GM12801 (cell line): Measurements from ENCODE around the gene ADGRD1.

Experiments
- TF ChIP-seq, protein P1 (sequence below): IDR thresholded peaks from one replicate; pipeline ENCODE4 v1.5.1; 2011; ENCODE audit warnings: control low read depth; ENCODE audit not compliant: insufficient read length; ENCODE audit errors: extremely low read depth

Gene ADGRD1

DNA sequence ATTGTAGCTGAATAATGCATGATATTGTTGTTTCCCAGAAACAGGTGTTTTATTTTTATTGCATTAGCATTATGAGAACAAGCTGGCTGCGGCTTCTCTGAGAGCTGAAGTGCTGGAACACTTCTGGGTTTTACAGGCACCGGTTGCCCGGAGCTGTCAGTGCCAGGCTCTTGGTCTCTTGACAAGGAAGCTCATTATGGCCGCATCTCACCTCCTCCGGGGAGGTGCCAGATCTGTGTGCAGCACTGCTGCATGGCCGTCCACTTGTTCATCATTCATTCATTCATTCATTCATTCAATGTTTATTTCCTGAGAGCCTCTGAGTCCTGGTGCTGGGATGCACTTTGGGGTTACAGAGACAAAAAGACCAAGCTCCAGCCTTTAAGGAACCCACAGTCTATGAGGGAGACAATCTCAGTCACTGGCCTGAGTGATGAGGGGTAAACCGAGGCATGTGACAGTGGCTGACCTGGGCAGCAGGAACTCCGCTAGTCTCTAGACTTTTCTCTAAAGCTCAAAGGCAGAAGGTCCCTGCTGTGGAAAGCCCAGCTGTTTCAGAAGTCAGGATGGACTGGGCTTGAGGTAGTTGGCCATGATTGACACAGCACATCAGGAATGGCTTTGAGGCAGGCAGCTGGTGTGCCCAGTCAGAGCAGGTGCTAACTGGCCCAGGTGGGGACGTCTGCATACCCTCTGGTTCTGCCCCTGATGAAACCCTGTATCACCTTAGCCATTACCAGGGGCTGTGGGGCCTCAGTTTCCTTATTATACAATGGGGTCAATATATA, 181.0 kb downstream of the ADGRD1 start:
- TF ChIP-seq, protein P1, sequence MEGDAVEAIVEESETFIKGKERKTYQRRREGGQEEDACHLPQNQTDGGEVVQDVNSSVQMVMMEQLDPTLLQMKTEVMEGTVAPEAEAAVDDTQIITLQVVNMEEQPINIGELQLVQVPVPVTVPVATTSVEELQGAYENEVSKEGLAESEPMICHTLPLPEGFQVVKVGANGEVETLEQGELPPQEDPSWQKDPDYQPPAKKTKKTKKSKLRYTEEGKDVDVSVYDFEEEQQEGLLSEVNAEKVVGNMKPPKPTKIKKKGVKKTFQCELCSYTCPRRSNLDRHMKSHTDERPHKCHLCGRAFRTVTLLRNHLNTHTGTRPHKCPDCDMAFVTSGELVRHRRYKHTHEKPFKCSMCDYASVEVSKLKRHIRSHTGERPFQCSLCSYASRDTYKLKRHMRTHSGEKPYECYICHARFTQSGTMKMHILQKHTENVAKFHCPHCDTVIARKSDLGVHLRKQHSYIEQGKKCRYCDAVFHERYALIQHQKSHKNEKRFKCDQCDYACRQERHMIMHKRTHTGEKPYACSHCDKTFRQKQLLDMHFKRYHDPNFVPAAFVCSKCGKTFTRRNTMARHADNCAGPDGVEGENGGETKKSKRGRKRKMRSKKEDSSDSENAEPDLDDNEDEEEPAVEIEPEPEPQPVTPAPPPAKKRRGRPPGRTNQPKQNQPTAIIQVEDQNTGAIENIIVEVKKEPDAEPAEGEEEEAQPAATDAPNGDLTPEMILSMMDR: no peak

DNA sequence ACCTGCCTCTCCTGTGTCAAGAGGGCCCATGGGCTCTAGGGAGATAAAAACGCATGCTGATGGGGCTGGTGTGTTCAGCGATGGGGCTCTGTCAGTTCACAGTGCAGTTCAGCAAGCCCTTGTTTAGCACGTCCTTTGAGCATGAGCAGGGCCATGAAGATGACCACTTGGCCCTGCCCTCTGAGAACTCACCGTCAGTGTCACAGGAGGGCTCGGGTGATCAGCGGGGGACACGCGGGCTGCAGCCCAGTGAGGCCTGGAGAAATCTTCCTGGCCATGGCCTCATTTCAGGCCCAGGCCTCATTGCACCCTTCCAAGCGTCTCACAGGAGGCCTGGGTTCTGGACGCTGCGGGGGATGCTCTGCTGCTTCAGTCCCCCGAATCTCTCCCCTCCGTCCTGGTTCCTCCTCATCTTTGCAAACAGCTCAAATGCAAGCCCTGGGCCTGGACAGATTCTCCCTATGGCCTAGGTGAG, 181.6 kb downstream of the ADGRD1 start:
- TF ChIP-seq, protein P1: no peak

DNA sequence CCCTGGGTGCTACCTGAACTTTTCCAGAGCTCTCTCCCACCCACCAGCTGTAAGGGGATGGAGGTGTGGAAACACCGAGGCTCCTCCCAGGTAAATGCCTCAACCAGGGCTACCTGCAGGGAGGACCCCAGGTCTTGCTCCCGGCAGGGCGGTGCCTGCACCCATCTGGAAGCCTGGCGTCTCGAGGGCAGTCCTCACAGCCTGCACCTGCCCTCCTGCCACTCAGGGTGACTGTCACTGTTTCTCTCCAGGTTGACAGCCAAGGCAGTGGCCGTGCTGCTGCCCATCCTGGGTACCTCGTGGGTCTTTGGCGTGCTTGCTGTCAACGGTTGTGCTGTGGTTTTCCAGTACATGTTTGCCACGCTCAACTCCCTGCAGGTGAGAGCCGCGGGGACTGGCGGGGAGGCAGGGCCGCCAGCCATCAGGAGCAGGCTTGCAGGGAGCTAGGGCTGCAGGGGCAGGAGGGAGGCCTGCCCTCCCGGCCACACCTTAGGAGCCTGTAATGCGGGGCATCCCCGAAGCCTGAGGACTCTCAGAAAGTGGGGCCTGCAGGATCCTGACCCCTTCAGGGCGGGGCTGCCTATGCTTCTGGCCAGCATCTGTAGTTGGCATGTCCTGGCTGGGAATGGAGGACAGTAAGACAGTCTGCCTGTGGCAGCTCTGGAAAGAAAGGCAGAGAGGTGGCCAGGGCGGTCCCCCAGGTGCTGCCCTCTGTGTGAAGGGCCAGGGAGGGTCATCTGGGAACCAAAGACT, 182.3 kb downstream of the ADGRD1 start:
- TF ChIP-seq, protein P1: no peak

DNA sequence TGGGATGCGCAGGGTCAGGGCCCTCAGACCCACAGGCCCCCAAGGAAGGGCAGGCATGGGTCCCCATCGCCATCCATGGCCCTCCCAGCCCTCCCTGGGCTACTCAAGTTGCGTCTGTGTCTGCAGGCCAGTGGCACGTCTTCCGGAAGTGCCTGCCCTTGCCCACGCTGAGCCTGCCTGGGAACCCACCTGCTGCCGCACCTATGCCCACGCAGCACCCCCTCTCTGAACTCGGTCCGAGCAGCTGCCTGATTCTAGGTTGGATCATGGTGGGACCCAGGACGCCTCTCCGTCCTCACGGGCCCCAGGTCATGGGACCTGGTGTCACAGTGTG, 182.8 kb downstream of the ADGRD1 start:
- TF ChIP-seq, protein P1: no peak

DNA sequence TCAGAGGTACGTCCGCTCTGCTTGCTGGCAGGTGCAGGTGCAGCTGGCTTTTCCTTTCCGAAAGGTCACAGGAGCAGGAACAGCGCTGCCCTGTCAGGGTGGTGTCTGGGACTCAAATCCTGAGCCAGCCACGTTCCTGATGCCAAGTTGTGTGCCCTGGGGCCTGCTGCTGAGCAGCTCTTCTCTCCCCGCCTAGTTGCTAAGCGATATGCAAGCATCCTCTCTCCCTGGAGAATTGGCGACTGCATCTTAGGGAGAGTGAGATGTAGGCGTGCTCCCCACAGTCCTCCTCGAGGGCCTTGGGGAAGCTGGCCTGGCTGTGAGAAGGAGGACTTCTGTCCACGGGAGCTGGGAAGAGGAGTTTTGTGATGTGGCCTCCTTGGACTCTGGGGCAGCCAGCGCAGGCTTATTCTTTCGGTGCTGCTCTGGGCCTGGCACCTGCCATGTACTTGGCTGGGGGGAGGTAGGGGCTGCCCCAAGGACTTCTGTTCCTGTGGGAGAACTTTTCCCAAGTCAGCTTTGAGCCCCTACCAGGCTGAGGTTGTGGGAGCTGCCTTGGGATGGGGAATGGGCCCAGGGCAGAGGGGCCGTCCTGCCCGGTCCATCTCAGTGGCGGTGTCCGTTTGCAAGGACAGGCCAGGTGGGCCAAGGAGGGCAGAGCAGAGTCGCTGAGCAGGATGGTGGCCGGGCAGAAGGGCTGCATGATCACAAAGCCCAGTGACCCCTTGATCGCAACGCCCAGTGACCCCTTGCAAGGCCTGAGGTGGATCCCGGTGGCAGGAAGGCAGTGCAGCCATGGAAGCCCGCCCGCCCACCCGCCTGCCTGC, 183.5 kb downstream of the ADGRD1 start:
- TF ChIP-seq, protein P1: no peak

DNA sequence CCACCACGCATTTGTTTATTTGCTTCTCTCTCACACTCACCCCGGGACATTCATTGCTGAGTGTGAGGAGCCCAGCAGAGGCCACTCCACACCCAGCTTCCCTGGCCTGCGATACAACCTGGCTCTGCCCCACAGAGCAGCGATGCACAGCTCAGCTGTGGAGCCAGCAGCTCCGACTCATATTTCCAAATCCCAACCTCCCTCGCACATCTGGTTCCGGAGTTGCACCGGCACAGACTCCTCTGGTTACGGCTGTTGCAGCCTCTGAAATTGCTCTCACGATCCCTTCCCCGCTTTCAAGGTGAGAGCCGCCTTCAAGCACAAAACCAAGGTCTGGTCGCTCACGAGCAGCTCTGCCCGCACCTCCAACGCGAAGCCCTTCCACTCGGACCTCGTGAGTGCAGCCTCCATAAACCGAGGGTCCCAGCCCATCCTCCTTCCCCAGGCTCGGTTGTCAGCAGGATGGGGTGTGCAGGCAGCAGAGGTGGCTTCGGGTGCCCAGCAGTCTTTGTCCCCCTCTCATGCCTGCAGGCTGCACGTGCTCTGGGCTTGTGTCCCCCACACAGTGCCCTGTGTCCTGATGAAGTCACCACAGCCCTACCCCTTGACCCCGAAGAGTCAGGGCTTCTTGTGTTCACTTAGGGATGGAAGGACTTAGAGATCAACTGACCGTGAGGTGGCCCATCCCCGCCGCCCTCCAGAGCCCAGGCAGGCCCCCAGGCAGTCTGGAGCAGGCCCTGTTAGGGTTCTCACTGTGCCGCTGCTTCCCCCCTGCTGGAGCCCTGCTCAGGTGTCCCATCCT, 184.3 kb downstream of the ADGRD1 start:
- TF ChIP-seq, protein P1: no peak
